Activated naive CD8-positive, alpha-beta T cell treated with anti-CD3 and anti-CD28 coated beads, Interleukin-2, amount 50 U/mL, for 24 hours (primary cell): Measurements from ENCODE around the gene RUNX3.
A peak's percentile ranks its signal among the peaks of the same experiment; 100 is the strongest.

Experiments used
- ATAC-seq: fragments of 150-1000 bp; cut with Tn5 transposase; one replicate; pipeline ENCODE4 v1.10.0; 2021
- DNase-seq: peaks from one replicate; pipeline ENCODE4 v3.0.0; 2021
- H3K27ac Mint-ChIP-seq: one replicate; pipeline ENCODE4 v1.8.0; 2021; ENCODE audit warnings: mild to moderate bottlenecking, mixed read lengths
- H3K27me3 Mint-ChIP-seq: one replicate; pipeline ENCODE4 v1.8.0; 2021; ENCODE audit warnings: mixed read lengths
- H3K36me3 Mint-ChIP-seq: one replicate; pipeline ENCODE4 v1.8.0; 2021; ENCODE audit warnings: low read depth, mixed read lengths
- H3K4me1 Mint-ChIP-seq: one replicate; pipeline ENCODE4 v1.8.0; 2021; ENCODE audit warnings: mixed read lengths
- H3K4me3 Mint-ChIP-seq: one replicate; pipeline ENCODE4 v1.8.0; 2021; ENCODE audit warnings: mild to moderate bottlenecking, moderate library complexity, mixed read lengths
- H3K9me3 Mint-ChIP-seq: one replicate; pipeline ENCODE4 v1.8.0; 2021; ENCODE audit warnings: mixed read lengths

Gene RUNX3

GRCh38 chr1:24903011-24903461, 27.0 kb downstream of the RUNX3 start:
- Mint-ChIP-seq H3K36me3 (peaks cover 54% of the 10 kb centered on the region), H3K4me3 (no peak overlapping the region), H3K27me3 (no peaks in the 10 kb centered on the region), H3K9me3 (no peaks in the 10 kb centered on the region), H3K4me1 (peaks cover 61% of the 10 kb centered on the region), H3K27ac (peak overlapping the region; percentile 79)
- ATAC-seq: no peak
- DNase-seq: peak; percentile 11

- peak overlapping the region; percentile 29 for H3K4me3 Mint-ChIP-seq
- peak overlapping the region; percentile 79 for H3K27ac Mint-ChIP-seq
- H3K9me3 Mint-ChIP-seq: no peaks in the 10 kb centered on the region
- H3K36me3 Mint-ChIP-seq: peaks cover 49% of the 10 kb centered on the region
- ATAC-seq (no peak), DNase-seq (peak; percentile 11)
- peaks cover 58% of the 10 kb centered on the region for H3K4me1 Mint-ChIP-seq
- peaks cover 2% of the 10 kb centered on the region for H3K27me3 Mint-ChIP-seq
Measured at GRCh38 chr1:24902471-24902891, 27.6 kb downstream of the RUNX3 start.

- Mint-ChIP-seq H3K4me1 (peaks cover 56% of the 10 kb centered on the region), H3K27me3 (peaks cover 2% of the 10 kb centered on the region), H3K36me3 (peaks cover 45% of the 10 kb centered on the region), H3K27ac (peak overlapping the region; percentile 84), H3K4me3 (peak overlapping the region; percentile 29), H3K9me3 (no peaks in the 10 kb centered on the region)
- ATAC-seq: no peak
- DNase-seq: peak; percentile 7
Measured at GRCh38 chr1:24901791-24902470, 28.1 kb downstream of the RUNX3 start.

GRCh38 chr1:24900985-24901781, 28.9 kb downstream of the RUNX3 start:
- ATAC-seq (no peak), DNase-seq (peak; percentile 43)
- peak overlapping the region; percentile 26 for H3K4me3 Mint-ChIP-seq
- H3K9me3 Mint-ChIP-seq: no peaks in the 10 kb centered on the region
- peaks cover 5% of the 10 kb centered on the region for H3K27me3 Mint-ChIP-seq
- H3K4me1 Mint-ChIP-seq: peaks cover 57% of the 10 kb centered on the region
- H3K36me3 Mint-ChIP-seq: peaks cover 38% of the 10 kb centered on the region
- peak overlapping the region; percentile 84 for H3K27ac Mint-ChIP-seq

DNA sequence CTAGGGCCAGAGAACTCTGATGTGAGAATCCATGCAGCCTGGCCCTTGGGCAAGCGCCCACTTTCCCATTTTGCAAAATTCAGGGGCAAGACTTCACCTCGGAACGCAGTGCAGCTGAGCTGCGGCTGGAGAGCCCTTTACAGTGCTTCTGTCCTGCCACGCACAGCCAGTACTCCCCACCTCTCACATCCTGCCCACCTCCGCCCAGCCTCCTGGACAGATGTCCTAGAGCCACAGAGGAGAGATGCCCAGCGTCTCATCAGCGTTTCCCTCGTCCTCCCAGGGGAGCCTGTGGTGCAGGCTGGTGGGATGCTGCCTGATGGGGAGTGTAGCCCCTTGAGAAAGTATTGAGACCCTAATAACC, 29.6 kb downstream of the RUNX3 start:
- Mint-ChIP-seq H3K27ac (peak overlapping the region; percentile 84), H3K27me3 (peaks cover 6% of the 10 kb centered on the region), H3K36me3 (peaks cover 37% of the 10 kb centered on the region), H3K4me1 (peaks cover 58% of the 10 kb centered on the region), H3K9me3 (no peaks in the 10 kb centered on the region), H3K4me3 (peak overlapping the region; percentile 48)
- DNase-seq (peak; percentile 36), ATAC-seq (no peak)

- ATAC-seq (peak; percentile 5), DNase-seq (peak; percentile 30)
- Mint-ChIP-seq H3K9me3 (no peaks in the 10 kb centered on the region), H3K36me3 (peaks cover 32% of the 10 kb centered on the region), H3K4me1 (peaks cover 58% of the 10 kb centered on the region), H3K27ac (peak overlapping the region; percentile 84), H3K27me3 (peaks cover 6% of the 10 kb centered on the region), H3K4me3 (peak overlapping the region; percentile 48)
Measured at GRCh38 chr1:24899581-24900485, 30.2 kb downstream of the RUNX3 start.

DNA sequence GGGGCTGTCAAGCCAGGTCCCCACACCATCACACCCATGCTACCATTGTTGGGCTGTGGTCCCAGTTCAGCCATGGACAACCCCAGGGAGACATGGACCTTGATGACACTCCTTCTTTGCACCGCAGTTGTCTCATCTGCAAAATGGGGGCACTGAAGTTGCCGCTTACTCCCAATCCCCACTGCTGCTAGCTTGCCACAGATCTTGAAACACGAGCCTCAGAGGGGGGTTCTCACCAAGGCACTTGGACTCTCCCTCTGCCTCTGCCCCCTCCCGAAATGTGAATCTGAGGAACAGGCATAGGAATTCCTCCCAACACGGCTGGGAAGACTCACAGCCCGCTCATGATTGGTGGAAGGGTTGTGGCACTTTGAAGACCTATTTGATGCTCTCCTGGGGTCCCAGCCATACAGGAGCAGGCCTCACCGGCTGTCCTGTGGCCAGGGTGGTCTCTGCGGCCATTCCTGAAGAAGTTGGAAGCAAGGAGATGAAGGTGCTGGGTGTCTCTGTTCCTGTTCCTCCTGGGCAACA, 31.1 kb downstream of the RUNX3 start:
- ATAC-seq (peak; percentile 2), DNase-seq (peak; percentile 35)
- Mint-ChIP-seq H3K36me3 (peaks cover 28% of the 10 kb centered on the region), H3K27me3 (peaks cover 6% of the 10 kb centered on the region), H3K4me1 (peaks cover 54% of the 10 kb centered on the region), H3K27ac (peak overlapping the region; percentile 84), H3K4me3 (peak overlapping the region; percentile 48), H3K9me3 (no peaks in the 10 kb centered on the region)

- DNase-seq: peak; percentile 72
- no peaks in the 10 kb centered on the region for H3K9me3 Mint-ChIP-seq
- peaks cover 6% of the 10 kb centered on the region for H3K27me3 Mint-ChIP-seq
- ATAC-seq: peak; percentile 18
- H3K36me3 Mint-ChIP-seq: peaks cover 21% of the 10 kb centered on the region
- H3K4me1 Mint-ChIP-seq: peaks cover 48% of the 10 kb centered on the region
- peak overlapping the region; percentile 84 for H3K27ac Mint-ChIP-seq
- H3K4me3 Mint-ChIP-seq: peak overlapping the region; percentile 55
Measured at GRCh38 chr1:24898152-24898908, 31.7 kb downstream of the RUNX3 start.

- ATAC-seq: peak; percentile 4
- peaks cover 28% of the 10 kb centered on the region for H3K36me3 Mint-ChIP-seq
- H3K4me1 Mint-ChIP-seq: peaks cover 45% of the 10 kb centered on the region
- peaks cover 8% of the 10 kb centered on the region for H3K9me3 Mint-ChIP-seq
- H3K27ac Mint-ChIP-seq: peak overlapping the region; percentile 84
- H3K27me3 Mint-ChIP-seq: peaks cover 6% of the 10 kb centered on the region
- DNase-seq: peak; percentile 34
- no peak overlapping the region for H3K4me3 Mint-ChIP-seq
Measured at GRCh38 chr1:24897263-24898151, 32.6 kb downstream of the RUNX3 start.

DNA sequence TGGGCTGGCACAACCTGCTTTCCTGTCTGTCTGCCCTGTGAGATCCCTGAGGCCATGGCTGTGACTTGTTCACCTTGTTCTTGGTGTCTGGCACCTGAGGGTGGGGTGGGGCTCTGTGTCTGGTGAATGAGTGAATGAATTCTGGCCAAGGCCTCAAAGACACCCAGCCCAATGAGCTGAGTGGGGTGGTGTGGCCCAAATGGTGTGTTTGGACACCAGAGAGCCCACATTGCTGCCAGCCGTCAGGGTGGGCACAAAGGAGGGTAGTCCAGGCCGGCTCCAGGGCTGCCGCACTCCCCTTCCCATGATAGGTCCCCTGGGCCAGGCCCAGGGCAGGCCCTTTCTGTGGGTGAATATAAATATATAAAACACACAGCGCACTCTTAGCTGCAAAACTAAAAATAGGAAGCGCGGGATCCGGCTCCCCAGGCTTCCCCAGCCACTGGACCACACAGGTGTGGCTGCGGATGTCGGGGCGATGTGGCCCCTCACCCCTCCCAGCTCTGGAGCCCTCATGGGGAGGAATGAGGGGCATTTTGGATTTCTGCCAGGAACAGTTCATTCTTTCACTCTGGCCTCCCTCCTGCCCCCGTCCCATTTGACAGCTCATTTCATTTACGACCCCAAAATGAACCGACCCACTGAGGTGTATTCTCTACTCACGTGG, 33.3 kb downstream of the RUNX3 start:
- Mint-ChIP-seq H3K4me1 (peaks cover 41% of the 10 kb centered on the region), H3K27ac (peak overlapping the region; percentile 83), H3K27me3 (peaks cover 6% of the 10 kb centered on the region), H3K9me3 (peaks cover 11% of the 10 kb centered on the region), H3K36me3 (peaks cover 33% of the 10 kb centered on the region), H3K4me3 (peak overlapping the region; percentile 34)
- no peak for ATAC-seq
- DNase-seq: peak; percentile 11

GRCh38 chr1:24896176-24896575, 33.9 kb downstream of the RUNX3 start:
- no peak for ATAC-seq
- Mint-ChIP-seq H3K27me3 (peaks cover 6% of the 10 kb centered on the region), H3K36me3 (peaks cover 31% of the 10 kb centered on the region), H3K27ac (peak overlapping the region; percentile 83), H3K4me3 (peak overlapping the region; percentile 34), H3K9me3 (peaks cover 16% of the 10 kb centered on the region), H3K4me1 (peaks cover 36% of the 10 kb centered on the region)
- DNase-seq: peak; percentile 11

GRCh38 chr1:24895511-24895910, 34.6 kb downstream of the RUNX3 start:
- Mint-ChIP-seq H3K4me1 (peaks cover 32% of the 10 kb centered on the region), H3K4me3 (no peak overlapping the region), H3K27me3 (peaks cover 6% of the 10 kb centered on the region), H3K9me3 (peaks cover 20% of the 10 kb centered on the region), H3K27ac (no peak overlapping the region), H3K36me3 (peaks cover 32% of the 10 kb centered on the region)
- no peak for ATAC-seq
- DNase-seq: no peak
